Activated T-helper 1 cell treated with Interleukin-2 at 50 U/mL for 16 hours (primary cell): ENCODE data around the gene PKD2L2.
"Not testable (repeated sequence)": the region's sequence is repeated elsewhere in the genome, so short reads cannot be mapped to it uniquely, and the experiment has no call there.

Source experiments
- DNase-seq: peaks from one replicate; pipeline ENCODE4 v3.0.0-alpha.2; 2020; ENCODE audit warnings: low read depth

PKD2L2 gene

DNA sequence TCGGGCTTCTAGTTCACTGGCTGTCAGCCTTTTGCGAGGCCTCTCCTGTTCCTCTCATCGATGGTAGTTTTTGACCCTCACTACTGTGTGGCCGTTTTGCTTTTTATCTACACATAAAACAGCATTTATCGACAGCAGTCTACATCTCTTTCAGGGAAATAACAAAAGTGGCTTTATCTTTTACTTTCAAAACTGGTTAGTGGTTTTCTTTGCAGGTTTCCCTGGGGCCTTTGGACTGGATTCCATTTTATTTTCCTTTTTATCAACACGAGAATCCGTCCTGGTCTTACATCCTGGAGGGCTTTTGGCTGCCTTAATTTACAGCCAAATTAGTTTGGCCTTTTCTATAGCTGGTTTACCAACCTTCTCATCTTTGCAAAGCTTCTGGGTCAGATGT, 793 bp upstream of the PKD2L2 start:
- DNase-seq, result no peak

DNA sequence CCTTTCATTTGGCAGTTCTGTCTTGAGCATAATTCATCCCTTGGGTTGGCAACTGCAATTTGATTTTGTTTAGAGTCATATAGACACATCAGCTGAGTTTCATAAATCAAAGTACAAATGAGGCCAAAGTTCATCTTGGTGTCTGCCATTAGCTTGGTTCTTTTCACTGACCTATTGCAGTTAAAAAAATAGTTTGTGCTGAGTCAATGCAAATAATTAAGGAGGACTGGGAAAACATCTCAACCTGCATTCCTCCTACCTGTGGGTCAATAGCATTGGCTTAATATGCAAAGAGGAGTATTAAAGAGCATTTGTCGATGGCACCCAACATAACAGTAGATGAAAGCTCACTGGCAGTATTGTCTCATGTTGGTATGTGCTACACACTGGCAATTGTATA, 1.6 kb downstream of the PKD2L2 start:
- no peak for DNase-seq

DNA sequence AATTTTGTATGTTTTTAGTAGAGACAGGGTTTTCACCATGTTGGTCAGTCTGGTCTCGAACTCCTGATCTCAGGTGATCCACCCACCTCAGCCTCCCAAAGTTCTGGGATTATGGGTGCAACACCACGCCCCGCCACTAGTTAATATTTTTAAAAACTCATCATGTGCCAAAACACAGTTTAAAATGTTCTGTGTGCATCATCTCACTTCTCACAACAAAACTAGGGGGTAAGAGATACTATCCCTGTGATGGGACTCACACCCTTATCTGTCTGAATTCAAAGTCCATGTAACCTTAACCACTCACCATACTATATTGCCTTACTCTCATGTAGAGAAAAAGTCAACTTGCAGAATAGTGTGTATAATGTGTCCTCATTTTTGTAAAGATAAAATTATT, 2.6 kb downstream of the PKD2L2 start:
- DNase-seq, result no peak

GRCh38 chr5:137894586-137894985, 5.3 kb downstream of the PKD2L2 start:
- no peak for DNase-seq

GRCh38 chr5:137896560-137896959, 7.3 kb downstream of the PKD2L2 start:
- no peak for DNase-seq

GRCh38 chr5:137899493-137899892, 10.2 kb downstream of the PKD2L2 start:
- no peak for DNase-seq

- DNase-seq, result no peak
Observed at GRCh38 chr5:137901011-137901817, 12.0 kb downstream of the PKD2L2 start.

- DNase-seq, result no peak
Observed at GRCh38 chr5:137902408-137903133, 13.3 kb downstream of the PKD2L2 start.

DNA sequence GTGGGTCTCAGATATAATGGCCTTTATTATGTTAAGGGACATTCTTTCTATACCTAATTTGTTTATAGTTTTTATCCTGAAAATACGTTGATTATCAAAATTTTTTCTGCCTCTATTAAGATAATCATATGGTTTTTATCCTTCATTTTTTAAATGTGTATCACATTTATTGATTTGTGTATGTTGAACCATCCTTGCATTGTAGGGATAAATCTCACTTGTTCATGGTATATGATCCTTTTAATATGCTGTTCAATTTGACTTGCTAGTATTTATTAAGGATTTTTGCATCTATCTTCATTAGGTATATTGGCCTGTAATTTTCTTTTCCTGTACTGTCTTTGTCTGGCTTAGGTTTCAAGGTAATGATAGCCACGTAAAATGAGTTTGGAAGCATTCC, 25.5 kb downstream of the PKD2L2 start:
- DNase-seq, result no peak

DNA sequence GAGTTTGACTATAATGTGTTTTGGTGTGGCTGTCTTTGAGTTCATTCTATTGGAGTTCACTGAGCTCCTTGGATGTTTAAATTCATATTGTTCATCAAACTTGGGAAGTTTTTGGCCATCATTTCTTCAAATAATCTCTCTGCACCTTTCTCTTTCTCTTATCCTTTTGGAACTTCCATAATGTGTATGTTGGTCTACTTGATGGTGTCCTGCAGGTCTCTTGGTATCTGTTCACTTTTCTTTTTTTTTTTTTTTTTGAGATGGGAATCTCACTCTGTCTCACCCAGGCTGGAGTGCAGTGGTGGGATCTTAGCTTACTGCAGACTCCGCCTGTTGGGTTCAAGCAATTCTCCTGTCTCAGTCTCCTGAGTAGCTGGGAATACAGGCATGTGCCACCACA, 27.7 kb downstream of the PKD2L2 start:
- DNase-seq, result no peak

- no peak for DNase-seq
Observed at GRCh38 chr5:137921931-137922330, 32.7 kb downstream of the PKD2L2 start.

GRCh38 chr5:137923856-137924255, 34.6 kb downstream of the PKD2L2 start:
- DNase-seq, result no peak

DNA sequence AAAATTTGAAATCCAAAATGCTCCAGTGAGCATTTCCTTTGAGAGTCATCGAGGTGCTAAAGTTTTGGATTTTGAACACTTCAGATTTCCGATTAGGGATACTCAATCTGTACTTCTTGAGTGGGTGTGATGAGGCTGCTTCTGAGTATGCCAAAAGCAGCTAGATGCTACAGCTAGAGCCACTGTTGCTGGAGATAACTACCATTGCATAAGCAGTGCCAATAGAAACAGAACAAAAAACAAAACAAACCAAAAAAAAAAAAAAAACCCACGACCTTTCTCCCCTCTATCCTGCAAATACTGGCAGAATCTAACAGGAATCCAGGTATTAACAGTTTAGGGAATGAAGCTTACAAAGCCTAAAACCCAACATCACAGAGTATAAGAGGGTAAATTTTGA, 43.5 kb downstream of the PKD2L2 start:
- no peak for DNase-seq

DNA sequence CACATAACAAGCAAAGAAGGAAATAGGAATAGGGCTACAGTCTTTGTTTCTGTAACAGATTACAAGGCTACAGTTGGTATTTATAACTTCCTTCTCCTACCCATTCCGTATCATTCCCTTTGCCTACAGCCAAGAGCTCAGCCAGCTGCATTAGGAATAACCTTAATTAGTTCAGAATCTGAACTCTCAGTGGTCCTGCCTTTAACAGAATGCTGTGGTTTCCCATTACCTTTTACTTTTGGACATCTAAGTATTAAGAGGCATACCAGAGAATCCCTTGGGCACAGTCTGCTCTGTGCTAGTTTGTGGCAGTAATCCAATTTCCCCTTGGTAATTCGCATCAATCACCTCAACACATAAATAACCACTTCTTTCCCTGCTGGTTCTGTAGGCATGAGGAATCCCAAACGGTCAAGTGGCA, 44.2 kb downstream of the PKD2L2 start:
- DNase-seq, result no peak

GRCh38 chr5:137935190-137935589, 45.9 kb downstream of the PKD2L2 start:
- DNase-seq, result no peak

- DNase-seq, result no peak
Observed at GRCh38 chr5:137935694-137936093, 46.4 kb downstream of the PKD2L2 start.

- no peak for DNase-seq
Observed at GRCh38 chr5:137937994-137938750, 48.9 kb downstream of the PKD2L2 start.

GRCh38 chr5:137938751-137939143, 49.5 kb downstream of the PKD2L2 start:
- no peak for DNase-seq

DNA sequence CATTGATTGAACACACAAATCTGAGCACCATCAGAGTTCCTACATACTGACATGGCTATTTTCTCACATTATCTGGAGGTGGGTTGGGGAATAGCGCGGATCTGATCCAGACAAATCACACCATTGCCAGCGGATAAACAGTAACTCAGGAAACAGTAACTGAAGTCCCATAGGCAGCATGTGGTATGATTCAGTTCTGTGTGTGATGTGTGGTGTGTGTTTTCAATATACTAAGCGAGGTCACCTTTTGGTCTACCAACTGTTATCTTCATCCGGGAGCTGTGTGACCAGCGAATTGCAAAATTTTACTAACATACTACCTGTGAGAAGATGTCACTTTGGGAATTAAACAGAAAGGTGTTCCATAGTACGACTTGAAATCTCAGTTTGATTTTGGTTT, 50.1 kb downstream of the PKD2L2 start:
- DNase-seq, result no peak

GRCh38 chr5:137944280-137944679, 55.0 kb downstream of the PKD2L2 start:
- DNase-seq, result not testable (repeated sequence)

- DNase-seq, result no peak
Observed at GRCh38 chr5:137945825-137946224, 56.6 kb downstream of the PKD2L2 start.

GRCh38 chr5:137954131-137954879, 65.0 kb downstream of the PKD2L2 start:
- no peak for DNase-seq
